MCF 10A (cell line): ENCODE measurements around the gene ATG2A. TPM values are rescaled to one million over a fixed set of nuclear protein-coding genes. Genes with fewer than 3 reads are reported as not detected.

Source experiments
- BruUV-seq: library from RNA; stranded (reverse); fragments of 400-500 nt; replicated peaks from 2 replicates; lab custom pipeline; 2021; lab: Mats Ljungman, UMichigan
- CTCF ChIA-PET: fragments of 300-600 bp; sonication (Branson Sonifier 250); formaldehyde crosslinking; extraction: SDS; loops from one replicate; lab custom pipeline; 2021; ENCODE audit warnings: antibody characterized with exemption, inconsistent platforms; lab: Yijun Ruan, JAX
- POLR2A ChIA-PET: fragments of 300-600, 350-650 bp; sonication (Branson Sonifier 250); formaldehyde crosslinking; extraction: SDS; loops from one replicate; lab custom pipeline; 2020; ENCODE audit warnings: antibody characterized with exemption, inconsistent platforms; lab: Yijun Ruan, JAX
- DNase-seq: peaks from one replicate; pipeline ENCODE4 v3.0.0-alpha.2; 2018; ENCODE audit not compliant: unreplicated experiment
- H3K27ac Mint-ChIP-seq: one replicate; pipeline ENCODE4 v1.8.0; 2022; ENCODE audit warnings: mild to moderate bottlenecking, low read depth, mixed read lengths; ENCODE audit not compliant: unreplicated experiment
- H3K27me3 Mint-ChIP-seq: one replicate; pipeline ENCODE4 v1.8.0; 2022; ENCODE audit warnings: mixed read lengths; ENCODE audit not compliant: insufficient read depth, unreplicated experiment
- H3K36me3 Mint-ChIP-seq: one replicate; pipeline ENCODE4 v1.8.0; 2022; ENCODE audit warnings: mild to moderate bottlenecking, moderate library complexity, mixed read lengths; ENCODE audit not compliant: insufficient read depth, unreplicated experiment
- H3K4me1 Mint-ChIP-seq: one replicate; pipeline ENCODE4 v1.8.0; 2022; ENCODE audit warnings: mixed read lengths; ENCODE audit not compliant: insufficient read depth, unreplicated experiment
- H3K4me3 Mint-ChIP-seq: one replicate; pipeline ENCODE4 v1.8.0; 2022; ENCODE audit warnings: mild to moderate bottlenecking, moderate library complexity, mixed read lengths; ENCODE audit not compliant: unreplicated experiment
- H3K9me3 Mint-ChIP-seq: one replicate; pipeline ENCODE4 v1.8.0; 2022; ENCODE audit warnings: mixed read lengths; ENCODE audit not compliant: unreplicated experiment
- CTCF ChIP-seq: fragments of 200-600 bp; IDR thresholded peaks from one replicate; pipeline ENCODE4 v1.8.0; 2022; ENCODE audit warnings: antibody characterized with exemption, mild to moderate bottlenecking; ENCODE audit not compliant: unreplicated experiment
- intact Hi-C: fragments of 100-400 bp; cut with micrococcal nuclease; formaldehyde crosslinking; loops from 2 replicates; pipeline ENCODE4 v1.14.1; 2022
- total RNA-seq: library from RNA; stranded (reverse); gene quantifications from 2 replicates; pipeline ENCODE4 v1.2.3, GENCODE V29; 2022

Gene ATG2A
- total RNA-seq, 1 experiment from 2014 or later, result 28.7 TPM

GRCh38 chr11:64868904-64869570, 48.0 kb downstream of the ATG2A start:
- BruUV-seq, result no TSS peak
- intact Hi-C loops, result loop anchor here (1.0 kb wide), 1 partner anchor 9 kb away; the partner anchor contains the start of gene EHD1
- H3K27me3 Mint-ChIP-seq, result no peaks in the 10 kb centered on the region
- CTCF ChIA-PET, result interaction anchor here (0.5 to 6.2 kb wide), 12 partner anchors 8 to 1016 kb away, joined by 3 to 48 read pairs (median 3); partner anchors contain the start of genes EHD1 and ZNHIT2
- peak; percentile 87 for DNase-seq
- peaks cover 13% of the 10 kb centered on the region for H3K36me3 Mint-ChIP-seq
- no peak for TF ChIP-seq CTCF
- peaks cover 35% of the 10 kb centered on the region for H3K4me1 Mint-ChIP-seq
- POLR2A ChIA-PET, result interaction anchor here (0.6 to 9.2 kb wide), 12 partner anchors 9 to 1399 kb away, joined by 3 to 103 read pairs (median 3); partner anchors contain the start of genes EHD1, FAU, RAB1B and SF1
- no peaks in the 10 kb centered on the region for H3K9me3 Mint-ChIP-seq
- no peak overlapping the region for H3K4me3 Mint-ChIP-seq
- H3K27ac Mint-ChIP-seq, result peak overlapping the region; percentile 49

GRCh38 chr11:64867748-64868462, 49.1 kb downstream of the ATG2A start:
- BruUV-seq, result no TSS peak
- DNase-seq, result no peak
- TF ChIP-seq CTCF, result no peak
- Mint-ChIP-seq H3K9me3 (no peaks in the 10 kb centered on the region), H3K27ac (peak overlapping the region; percentile 49), H3K27me3 (no peaks in the 10 kb centered on the region), H3K4me3 (peak overlapping the region; percentile 41), H3K36me3 (peaks cover 13% of the 10 kb centered on the region), H3K4me1 (peaks cover 41% of the 10 kb centered on the region)
- ChIA-PET CTCF (interaction anchor here (0.5 to 6.2 kb wide), 5 partner anchors 9 to 314 kb away, joined by 4 to 48 read pairs (median 6); partner anchors contain the start of genes CAPN1 and EHD1), POLR2A (interaction anchor here (0.7 to 9.2 kb wide), 7 partner anchors 10 to 267 kb away, joined by 3 to 103 read pairs (median 5); partner anchors contain the start of genes CDC42BPG, EHD1, FAU and SYVN1)
- intact Hi-C loops, result no loop called here

GRCh38 chr11:64866173-64866491, 50.9 kb downstream of the ATG2A start:
- CTCF ChIA-PET, result interaction anchor here (2.2 to 6.2 kb wide), 2 partner anchors 11 kb away, joined by 7 to 48 read pairs; partner anchors contain the start of gene EHD1
- intact Hi-C loops, result no loop called here

More at GRCh38 chr11:64866173-64866491, 50.9 kb downstream of the ATG2A start:
- no peak overlapping the region for H3K27ac Mint-ChIP-seq
- H3K4me3 Mint-ChIP-seq, result no peak overlapping the region
- H3K9me3 Mint-ChIP-seq, result no peaks in the 10 kb centered on the region
- BruUV-seq, result no TSS peak
- DNase-seq, result no peak
- H3K27me3 Mint-ChIP-seq, result no peaks in the 10 kb centered on the region
- H3K36me3 Mint-ChIP-seq, result peaks cover 4% of the 10 kb centered on the region
- no peak for TF ChIP-seq CTCF
- H3K4me1 Mint-ChIP-seq, result peaks cover 41% of the 10 kb centered on the region
- POLR2A ChIA-PET, result interaction anchor here (3.7 to 9.2 kb wide), 2 partner anchors 10 to 12 kb away, joined by 38 to 103 read pairs; partner anchors contain the start of gene EHD1
